HG03135 (cell line): Measurements from ENCODE around the gene SSTR3.
"Not testable (repeated sequence)": the region's sequence is repeated elsewhere in the genome, so short reads cannot be mapped to it uniquely, and the experiment has no call there.

Source experiments
- ATAC-seq: cut with Tn5 transposase; IDR thresholded peaks from one replicate; pipeline ENCODE4 v1.9.1; 2021; ENCODE audit warnings: mild to moderate bottlenecking, moderate library complexity; ENCODE audit not compliant: unreplicated experiment

The SSTR3 gene

GRCh38 chr22:37183432-37184379 is 28.6 kb downstream of the SSTR3 start:
- ATAC-seq, result no peak

- no peak for ATAC-seq
Measured at GRCh38 chr22:37182949-37183245, 29.4 kb downstream of the SSTR3 start.

- ATAC-seq, result no peak
Measured at GRCh38 chr22:37182101-37182948, 30.0 kb downstream of the SSTR3 start.

GRCh38 chr22:37181681-37182080 is 30.6 kb downstream of the SSTR3 start:
- no peak for ATAC-seq

GRCh38 chr22:37180531-37181231 is 31.6 kb downstream of the SSTR3 start:
- ATAC-seq, result no peak

- ATAC-seq, result no peak
Measured at GRCh38 chr22:37179622-37180420, 32.5 kb downstream of the SSTR3 start.

GRCh38 chr22:37179126-37179470 is 33.2 kb downstream of the SSTR3 start:
- ATAC-seq, result no peak

GRCh38 chr22:37178350-37179125 is 33.7 kb downstream of the SSTR3 start:
- no peak for ATAC-seq

- no peak for ATAC-seq
Measured at GRCh38 chr22:37177755-37178154, 34.5 kb downstream of the SSTR3 start.

- ATAC-seq, result no peak
Measured at GRCh38 chr22:37177221-37177620, 35.1 kb downstream of the SSTR3 start.

- ATAC-seq, result no peak
Measured at GRCh38 chr22:37176464-37177061, 35.7 kb downstream of the SSTR3 start.

GRCh38 chr22:37175414-37176281 is 36.6 kb downstream of the SSTR3 start:
- no peak for ATAC-seq

GRCh38 chr22:37174964-37175363 is 37.3 kb downstream of the SSTR3 start:
- ATAC-seq, result no peak

- no peak for ATAC-seq
Measured at GRCh38 chr22:37173709-37174108, 38.6 kb downstream of the SSTR3 start.

GRCh38 chr22:37172266-37173245 is 39.7 kb downstream of the SSTR3 start:
- no peak for ATAC-seq

GRCh38 chr22:37171662-37172061 is 40.6 kb downstream of the SSTR3 start:
- no peak for ATAC-seq

GRCh38 chr22:37170689-37171405 is 41.4 kb downstream of the SSTR3 start:
- ATAC-seq, result not testable (repeated sequence)
